HepG2 (cell line): Measurements from ENCODE around the gene FRMD6. TPM values are rescaled to one million over a fixed set of nuclear protein-coding genes. Genes with fewer than 3 reads are reported as not detected.

Experiments used
- ATAC-seq: fragments of 200-7000 bp; cut with Tn5 transposase; 3 replicates; pipeline ENCODE4 v1.9.1; 2020; ENCODE audit warnings: mild to moderate bottlenecking, moderate library complexity
- BruUV-seq: library from RNA; stranded (reverse); fragments of 400-500 nt; replicated peaks from 2 replicates; lab custom pipeline; 2021; lab: Mats Ljungman, UMichigan
- CTCF ChIA-PET: fragments of 300-600 bp; formaldehyde crosslinking; extraction: SDS; loops from one replicate; lab custom pipeline; 2021; ENCODE audit warnings: low total read pairs, inconsistent platforms, low intra/inter-chr PET ratio; lab: Yijun Ruan, JAX
- POLR2A ChIA-PET: fragments of 350-600 bp; sonication (Branson Sonifier 250); formaldehyde crosslinking; loops from one replicate; lab custom pipeline; 2020; ENCODE audit warnings: antibody characterized with exemption, inconsistent platforms; lab: Yijun Ruan, JAX
- DNase-seq: peaks from one replicate; pipeline ENCODE4 v3.0.0-alpha.2; 2015; ENCODE audit warnings: low spot score
- FAIRE-seq: peaks from 3 replicates; lab custom pipeline; 2011; peaks lifted over from hg19 to GRCh38; lab: Jason Lieb, UNC
- H2AFZ ChIP-seq: one replicate; pipeline ENCODE4 v1.6.1; 2011; ENCODE audit warnings: low read length, inconsistent platforms
- H3K27ac ChIP-seq: fragments of 300-600 bp; 3 replicates; pipeline ENCODE4 v1.8.0; 2011; ENCODE audit warnings: mixed run types, mild to moderate bottlenecking, mixed read lengths, low read length, inconsistent platforms; ENCODE audit not compliant: insufficient read depth; ENCODE audit errors: extremely low read length
- H3K27me3 ChIP-seq, 2 experiments: fragments of 200-600 bp in 1 of 2; 2 replicates in 1 of 2; 3 replicates in 1 of 2; pipeline versions ENCODE4 v1.6.0 to v1.8.0; 2011; ENCODE audit warnings: low read length in 2 of 2, mild to moderate bottlenecking in 2 of 2, moderate library complexity in 2 of 2, inconsistent platforms in 1 of 2; ENCODE audit not compliant: insufficient read depth in 2 of 2, control insufficient read depth in 1 of 2
- H3K36me3 ChIP-seq, 2 experiments: fragments of 200-600 bp in 1 of 2; replicated peaks in 1 of 2; 2 replicates in 1 of 2; 3 replicates in 1 of 2; pipeline versions ENCODE4 v1.5.1 to v1.8.0; 2011; ENCODE audit warnings: low read length in 2 of 2, inconsistent platforms in 1 of 2; ENCODE audit not compliant: insufficient read depth in 2 of 2, control insufficient read depth in 1 of 2
- H3K4me1 ChIP-seq: 2 replicates; pipeline ENCODE4 v1.5.1; 2012; ENCODE audit warnings: low read length, inconsistent platforms; ENCODE audit not compliant: insufficient read depth
- H3K4me2 ChIP-seq: 2 replicates; pipeline ENCODE4 v1.6.0; 2011; ENCODE audit warnings: low read depth, low read length, inconsistent platforms
- H3K4me3 ChIP-seq, 3 experiments: fragments of 200-600 bp in 1 of 3; sonication (generic), shearing (Covaris generic) in 1 of 3; replicated peaks in 1 of 3; 2 replicates each; pipeline ENCODE4 v1.5.1; 2011 to 2016; ENCODE audit warnings: low read length in 3 of 3, inconsistent platforms in 2 of 3, low read depth in 2 of 3, mild to moderate bottlenecking in 2 of 3, control low read depth in 1 of 3, mixed read lengths in 1 of 3; ENCODE audit not compliant: insufficient read depth in 1 of 3
- H3K79me2 ChIP-seq: one replicate; pipeline ENCODE4 v1.6.1; 2011; ENCODE audit warnings: low read length, inconsistent platforms; ENCODE audit not compliant: insufficient read depth
- H3K9ac ChIP-seq: 2 replicates; pipeline ENCODE4 v1.6.0; 2011; ENCODE audit warnings: mild to moderate bottlenecking, low read depth, low read length, inconsistent platforms; ENCODE audit not compliant: insufficient read depth
- H3K9me3 ChIP-seq: 2 replicates; pipeline ENCODE4 v1.5.1; 2012; ENCODE audit warnings: mild to moderate bottlenecking, low read length
- H4K20me1 ChIP-seq: 2 replicates; pipeline ENCODE4 v1.6.0; 2011; ENCODE audit warnings: inconsistent platforms, mild to moderate bottlenecking, low read length, moderate library complexity; ENCODE audit not compliant: insufficient read depth
- ATAD3A ChIP-seq: sonication (generic); formaldehyde crosslinking; IDR thresholded peaks from 2 replicates; pipeline ENCODE4 v1.4.0; 2020; ENCODE audit warnings: missing genetic modification reagents
- BRD4 ChIP-seq: sonication (generic); formaldehyde crosslinking; IDR thresholded peaks from 2 replicates; pipeline ENCODE4 v1.4.0; 2020; ENCODE audit warnings: missing genetic modification reagents
- CCAR2 ChIP-seq: fragments of 200-400 bp; formaldehyde crosslinking; optimal IDR thresholded peaks from 2 replicates; pipeline ENCODE3; 2018; ENCODE audit warnings: low read depth, mild to moderate bottlenecking, low read length, moderate library complexity
- FOXM1 ChIP-seq: sonication (generic); formaldehyde crosslinking; IDR thresholded peaks from 2 replicates; pipeline ENCODE4 v1.5.0; 2020; ENCODE audit warnings: missing genetic modification reagents
- GTF2F1 ChIP-seq: fragments of 150-350 bp; IDR thresholded peaks from 2 replicates; pipeline ENCODE4 v1.6.1; 2014; ENCODE audit warnings: low read length
- KMT2A ChIP-seq: sonication (generic); formaldehyde crosslinking; IDR thresholded peaks from 2 replicates; pipeline ENCODE4 v1.4.0; 2020; ENCODE audit warnings: missing genetic modification reagents
- SAP130 ChIP-seq: IDR thresholded peaks from 2 replicates; pipeline ENCODE4 v1.6.1; 2016; ENCODE audit warnings: low read depth
- ZNF432 ChIP-seq: sonication (generic); formaldehyde crosslinking; IDR thresholded peaks from 2 replicates; pipeline ENCODE4 v1.5.0; 2020; ENCODE audit warnings: missing genetic modification reagents, mild to moderate bottlenecking, borderline replicate concordance
- ZNF564 ChIP-seq: sonication (generic); formaldehyde crosslinking; IDR thresholded peaks from 2 replicates; pipeline ENCODE4 v1.8.1; 2023; ENCODE audit warnings: mild to moderate bottlenecking, missing genetic modification reagents
- ZNF678 ChIP-seq: sonication (generic); formaldehyde crosslinking; IDR thresholded peaks from 2 replicates; pipeline ENCODE4 v1.4.0; 2020; ENCODE audit warnings: mild to moderate bottlenecking, missing genetic modification reagents
- ZNF841 ChIP-seq: sonication (generic); formaldehyde crosslinking; IDR thresholded peaks from 2 replicates; pipeline ENCODE4 v1.8.1; 2023; ENCODE audit warnings: missing genetic modification reagents, borderline replicate concordance
- WGBS: methylation state at CpG from one replicate; pipeline ENCODE4 v1.1.6; 2017; ENCODE audit warnings: low lambda C conversion rate; 5-methylcytosine and 5-hydroxymethylcytosine counted together
- in situ Hi-C: cut with HindIII; loops from 2 replicates; pipeline ENCODE4 v1.10.0; 2017; ENCODE audit warnings: low pct_unique_long_range_greater_than_20kb; ENCODE audit not compliant: extremely low pct_ligation_motif_present
- intact Hi-C: fragments of 100-400 bp; cut with micrococcal nuclease; formaldehyde crosslinking; loops from one replicate; pipeline ENCODE4 v1.10.0; 2022; ENCODE audit not compliant: unreplicated experiment
- polyA plus RNA-seq, 8 experiments: library from polyadenylated mRNA; depleted of rRNA in 3 of 8; stranded (reverse) in 7 of 8; unstranded in 1 of 8; fragments of >200 nt; fragmentation: Illumina TruSeq in 4 of 8; extraction: Trizol in 4 of 8; gene quantifications; 2 replicates each; pipeline versions ENCODE4 v1.2.1 to v1.2.3, GENCODE V29; 2011 to 2016; ENCODE audit warnings: low read depth in 4 of 8, missing spikeins in 1 of 8, mixed read lengths in 1 of 8; ENCODE audit not compliant: insufficient read depth in 1 of 8
- total RNA-seq, 5 experiments: library from RNA; depleted of rRNA; stranded (reverse); fragments of >200 nt; fragmentation: Illumina TruSeq; extraction: Trizol; gene quantifications; 2 replicates each; pipeline ENCODE4 v1.2.3, GENCODE V29; 2016; ENCODE audit warnings: low read depth in 1 of 5
- TF ChIP-seq, protein P1 (sequence below): sonication (generic); formaldehyde crosslinking; IDR thresholded peaks from 2 replicates; pipeline ENCODE4 v1.4.0; 2020; ENCODE audit warnings: missing genetic modification reagents, borderline replicate concordance
- TF ChIP-seq, protein P2 (sequence below): sonication (generic); formaldehyde crosslinking; IDR thresholded peaks from 2 replicates; pipeline ENCODE4 v1.4.0; 2020; ENCODE audit warnings: missing genetic modification reagents
- TF ChIP-seq, protein P3 (sequence below): sonication (generic); formaldehyde crosslinking; IDR thresholded peaks from 2 replicates; pipeline ENCODE4 v1.4.0; 2020; ENCODE audit warnings: missing genetic modification reagents
- TF ChIP-seq, protein P4 (sequence below): sonication (generic); formaldehyde crosslinking; conservative IDR thresholded peaks from 2 replicates; pipeline ENCODE4 v1.4.0; 2020; ENCODE audit warnings: mild to moderate bottlenecking, missing genetic modification reagents, moderate library complexity

Gene FRMD6
- total and polyA plus RNA-seq, 2 of the 13 experiments (the other 11 are each of a cell fraction or from before 2014, with no cell fraction given) = 2.4 to 5.4 TPM

DNA sequence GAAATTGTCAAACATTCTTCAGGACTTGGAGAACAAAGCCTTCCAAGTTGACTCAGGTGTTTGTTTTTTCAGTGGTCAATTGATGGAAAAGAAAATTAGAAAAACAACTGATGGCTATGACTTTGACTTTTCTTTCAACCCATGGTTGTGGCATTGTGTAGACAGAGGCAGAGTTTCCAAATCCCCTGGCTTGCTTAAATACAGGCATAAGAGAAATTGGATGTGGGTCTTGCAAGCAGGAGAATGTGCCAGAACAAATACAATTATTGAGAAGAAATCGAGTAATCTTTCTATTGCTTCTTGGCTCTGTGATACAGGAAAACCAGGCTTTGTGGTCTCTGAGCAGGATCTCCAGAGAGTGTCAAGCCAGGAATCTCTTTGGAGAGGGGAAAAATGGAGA, 40.9 kb upstream of the FRMD6 start:
- FAIRE-seq (no peak), DNase-seq (no peak), ATAC-seq (no peak)
- H3K79me2 ChIP-seq = no peaks in the 10 kb centered on the region
- CTCF ChIA-PET = no interaction called here
- in situ Hi-C loops = no loop called here
- no peaks in the 10 kb centered on the region; a peak in 1 of 5 replicates for H3K27me3 ChIP-seq
- no peaks in the 10 kb centered on the region for H4K20me1 ChIP-seq
- BruUV-seq = no TSS peak
- intact Hi-C loops = no loop called here
- H3K9me3 ChIP-seq = no peaks in the 10 kb centered on the region
- no peaks in the 10 kb centered on the region for H3K36me3 ChIP-seq
- H3K9ac ChIP-seq = no peak overlapping the region
- no peak overlapping the region for H3K27ac ChIP-seq
- H3K4me3 ChIP-seq = no peak overlapping the region
- 4% methylated on average over 1 of the region's 1 CpG for WGBS
- no peak overlapping the region for H3K4me2 ChIP-seq
- H3K4me1 ChIP-seq = no peaks in the 10 kb centered on the region; the same call in 1 of the 2 replicates
- no peak overlapping the region for H2AFZ ChIP-seq
- POLR2A ChIA-PET = no interaction called here
- TF ChIP-seq ZNF564 (CRISPR knock-in tag) = no peak
- TF ChIP-seq ATAD3A = no peak
- no peak for TF ChIP-seq GTF2F1
- no peak for TF ChIP-seq ZNF678
- TF ChIP-seq ZNF432 (CRISPR knock-in tag) = no peak
- TF ChIP-seq, protein P1, sequence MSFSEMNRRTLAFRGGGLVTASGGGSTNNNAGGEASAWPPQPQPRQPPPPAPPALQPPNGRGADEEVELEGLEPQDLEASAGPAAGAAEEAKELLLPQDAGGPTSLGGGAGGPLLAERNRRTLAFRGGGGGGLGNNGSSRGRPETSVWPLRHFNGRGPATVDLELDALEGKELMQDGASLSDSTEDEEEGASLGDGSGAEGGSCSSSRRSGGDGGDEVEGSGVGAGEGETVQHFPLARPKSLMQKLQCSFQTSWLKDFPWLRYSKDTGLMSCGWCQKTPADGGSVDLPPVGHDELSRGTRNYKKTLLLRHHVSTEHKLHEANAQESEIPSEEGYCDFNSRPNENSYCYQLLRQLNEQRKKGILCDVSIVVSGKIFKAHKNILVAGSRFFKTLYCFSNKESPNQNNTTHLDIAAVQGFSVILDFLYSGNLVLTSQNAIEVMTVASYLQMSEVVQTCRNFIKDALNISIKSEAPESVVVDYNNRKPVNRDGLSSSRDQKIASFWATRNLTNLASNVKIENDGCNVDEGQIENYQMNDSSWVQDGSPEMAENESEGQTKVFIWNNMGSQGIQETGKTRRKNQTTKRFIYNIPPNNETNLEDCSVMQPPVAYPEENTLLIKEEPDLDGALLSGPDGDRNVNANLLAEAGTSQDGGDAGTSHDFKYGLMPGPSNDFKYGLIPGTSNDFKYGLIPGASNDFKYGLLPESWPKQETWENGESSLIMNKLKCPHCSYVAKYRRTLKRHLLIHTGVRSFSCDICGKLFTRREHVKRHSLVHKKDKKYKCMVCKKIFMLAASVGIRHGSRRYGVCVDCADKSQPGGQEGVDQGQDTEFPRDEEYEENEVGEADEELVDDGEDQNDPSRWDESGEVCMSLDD (CRISPR knock-in tag) = no peak
- TF ChIP-seq FOXM1 (CRISPR knock-in tag) = no peak
- TF ChIP-seq CCAR2 = no peak
- no peak for TF ChIP-seq ZNF841 (CRISPR knock-in tag)
- TF ChIP-seq, protein P2, sequence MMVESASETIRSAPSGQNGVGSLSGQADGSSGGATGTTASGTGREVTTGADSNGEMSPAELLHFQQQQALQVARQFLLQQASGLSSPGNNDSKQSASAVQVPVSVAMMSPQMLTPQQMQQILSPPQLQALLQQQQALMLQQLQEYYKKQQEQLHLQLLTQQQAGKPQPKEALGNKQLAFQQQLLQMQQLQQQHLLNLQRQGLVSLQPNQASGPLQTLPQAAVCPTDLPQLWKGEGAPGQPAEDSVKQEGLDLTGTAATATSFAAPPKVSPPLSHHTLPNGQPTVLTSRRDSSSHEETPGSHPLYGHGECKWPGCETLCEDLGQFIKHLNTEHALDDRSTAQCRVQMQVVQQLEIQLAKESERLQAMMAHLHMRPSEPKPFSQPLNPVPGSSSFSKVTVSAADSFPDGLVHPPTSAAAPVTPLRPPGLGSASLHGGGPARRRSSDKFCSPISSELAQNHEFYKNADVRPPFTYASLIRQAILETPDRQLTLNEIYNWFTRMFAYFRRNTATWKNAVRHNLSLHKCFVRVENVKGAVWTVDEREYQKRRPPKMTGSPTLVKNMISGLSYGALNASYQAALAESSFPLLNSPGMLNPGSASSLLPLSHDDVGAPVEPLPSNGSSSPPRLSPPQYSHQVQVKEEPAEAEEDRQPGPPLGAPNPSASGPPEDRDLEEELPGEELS (CRISPR knock-in tag) = no peak
- TF ChIP-seq SAP130 (CRISPR knock-in tag) = no peak
- no peak for TF ChIP-seq BRD4 (CRISPR knock-in tag)
- TF ChIP-seq KMT2A (CRISPR knock-in tag) = no peak
- TF ChIP-seq, protein P3, sequence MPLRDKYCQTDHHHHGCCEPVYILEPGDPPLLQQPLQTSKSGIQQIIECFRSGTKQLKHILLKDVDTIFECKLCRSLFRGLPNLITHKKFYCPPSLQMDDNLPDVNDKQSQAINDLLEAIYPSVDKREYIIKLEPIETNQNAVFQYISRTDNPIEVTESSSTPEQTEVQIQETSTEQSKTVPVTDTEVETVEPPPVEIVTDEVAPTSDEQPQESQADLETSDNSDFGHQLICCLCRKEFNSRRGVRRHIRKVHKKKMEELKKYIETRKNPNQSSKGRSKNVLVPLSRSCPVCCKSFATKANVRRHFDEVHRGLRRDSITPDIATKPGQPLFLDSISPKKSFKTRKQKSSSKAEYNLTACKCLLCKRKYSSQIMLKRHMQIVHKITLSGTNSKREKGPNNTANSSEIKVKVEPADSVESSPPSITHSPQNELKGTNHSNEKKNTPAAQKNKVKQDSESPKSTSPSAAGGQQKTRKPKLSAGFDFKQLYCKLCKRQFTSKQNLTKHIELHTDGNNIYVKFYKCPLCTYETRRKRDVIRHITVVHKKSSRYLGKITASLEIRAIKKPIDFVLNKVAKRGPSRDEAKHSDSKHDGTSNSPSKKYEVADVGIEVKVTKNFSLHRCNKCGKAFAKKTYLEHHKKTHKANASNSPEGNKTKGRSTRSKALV (CRISPR knock-in tag) = no peak
- TF ChIP-seq, protein P4, sequence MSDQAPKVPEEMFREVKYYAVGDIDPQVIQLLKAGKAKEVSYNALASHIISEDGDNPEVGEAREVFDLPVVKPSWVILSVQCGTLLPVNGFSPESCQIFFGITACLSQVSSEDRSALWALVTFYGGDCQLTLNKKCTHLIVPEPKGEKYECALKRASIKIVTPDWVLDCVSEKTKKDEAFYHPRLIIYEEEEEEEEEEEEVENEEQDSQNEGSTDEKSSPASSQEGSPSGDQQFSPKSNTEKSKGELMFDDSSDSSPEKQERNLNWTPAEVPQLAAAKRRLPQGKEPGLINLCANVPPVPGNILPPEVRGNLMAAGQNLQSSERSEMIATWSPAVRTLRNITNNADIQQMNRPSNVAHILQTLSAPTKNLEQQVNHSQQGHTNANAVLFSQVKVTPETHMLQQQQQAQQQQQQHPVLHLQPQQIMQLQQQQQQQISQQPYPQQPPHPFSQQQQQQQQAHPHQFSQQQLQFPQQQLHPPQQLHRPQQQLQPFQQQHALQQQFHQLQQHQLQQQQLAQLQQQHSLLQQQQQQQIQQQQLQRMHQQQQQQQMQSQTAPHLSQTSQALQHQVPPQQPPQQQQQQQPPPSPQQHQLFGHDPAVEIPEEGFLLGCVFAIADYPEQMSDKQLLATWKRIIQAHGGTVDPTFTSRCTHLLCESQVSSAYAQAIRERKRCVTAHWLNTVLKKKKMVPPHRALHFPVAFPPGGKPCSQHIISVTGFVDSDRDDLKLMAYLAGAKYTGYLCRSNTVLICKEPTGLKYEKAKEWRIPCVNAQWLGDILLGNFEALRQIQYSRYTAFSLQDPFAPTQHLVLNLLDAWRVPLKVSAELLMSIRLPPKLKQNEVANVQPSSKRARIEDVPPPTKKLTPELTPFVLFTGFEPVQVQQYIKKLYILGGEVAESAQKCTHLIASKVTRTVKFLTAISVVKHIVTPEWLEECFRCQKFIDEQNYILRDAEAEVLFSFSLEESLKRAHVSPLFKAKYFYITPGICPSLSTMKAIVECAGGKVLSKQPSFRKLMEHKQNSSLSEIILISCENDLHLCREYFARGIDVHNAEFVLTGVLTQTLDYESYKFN (CRISPR knock-in tag) = no peak
